ENCODE data around the gene TMEM208.

The TMEM208 gene

DNA sequence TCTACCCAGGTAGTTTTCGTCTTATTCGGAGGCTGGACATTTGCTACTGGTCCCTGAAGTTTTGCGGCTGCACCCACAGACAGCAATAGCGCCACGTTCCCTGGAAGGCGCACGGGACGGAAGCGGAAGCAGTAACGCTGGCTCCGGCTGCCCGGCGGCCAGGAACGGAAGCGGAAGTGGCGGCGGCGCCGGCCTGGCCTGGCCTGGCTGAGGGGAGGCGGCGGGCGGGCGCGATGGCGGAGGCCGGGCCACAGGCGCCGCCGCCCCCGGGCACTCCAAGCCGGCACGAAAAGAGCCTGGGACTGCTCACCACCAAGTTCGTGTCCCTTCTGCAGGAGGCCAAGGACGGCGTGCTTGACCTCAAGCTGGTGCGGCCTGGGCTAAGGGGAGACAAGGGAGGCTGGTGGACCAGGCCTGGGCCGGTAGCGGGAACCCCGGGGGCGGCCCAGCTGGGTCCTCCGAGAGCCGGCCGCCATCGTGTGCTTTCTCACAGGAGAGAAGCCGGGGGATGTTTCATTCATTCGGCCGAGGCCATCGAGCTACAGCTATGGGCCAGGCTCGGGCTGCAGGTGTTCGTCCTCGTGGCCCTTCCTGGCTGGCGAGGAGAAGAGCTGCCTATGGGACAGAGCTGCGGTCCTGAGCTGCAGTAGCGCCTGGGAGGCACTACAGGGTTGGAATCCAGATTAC, 34.8 kb upstream of the TMEM208 start, which contains the start of gene E2F4:
Gene E2F4, plus strand, starts transcription at position 161 of the 687 bp plus-strand sequence. Its CDS starts 73 bp downstream, at position 234.
- peak; percentile 92 for DNase-seq

DNA sequence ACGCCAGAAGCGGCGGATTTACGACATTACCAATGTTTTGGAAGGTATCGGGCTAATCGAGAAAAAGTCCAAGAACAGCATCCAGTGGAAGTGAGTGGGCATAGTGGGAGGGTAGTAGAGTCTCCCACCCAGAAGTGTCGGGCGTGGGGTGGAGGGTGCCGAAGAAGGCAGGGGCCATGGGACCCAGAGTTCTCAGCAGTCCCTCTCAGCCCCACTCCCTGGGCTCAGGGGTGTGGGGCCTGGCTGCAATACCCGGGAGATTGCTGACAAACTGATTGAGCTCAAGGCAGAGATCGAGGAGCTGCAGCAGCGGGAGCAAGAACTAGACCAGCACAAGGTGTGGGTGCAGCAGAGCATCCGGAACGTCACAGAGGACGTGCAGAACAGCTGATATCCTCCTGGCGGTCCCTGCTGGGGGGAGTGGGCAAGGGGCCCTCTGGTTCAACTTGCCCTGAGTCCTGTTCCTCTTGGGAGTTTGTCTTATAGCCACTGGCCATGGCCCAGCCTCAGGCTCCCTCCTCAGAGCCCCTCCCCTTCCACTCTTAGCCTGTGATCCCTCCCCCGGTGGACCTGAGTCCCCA, 34.1 kb upstream of the TMEM208 start:
- no peak for DNase-seq

DNA sequence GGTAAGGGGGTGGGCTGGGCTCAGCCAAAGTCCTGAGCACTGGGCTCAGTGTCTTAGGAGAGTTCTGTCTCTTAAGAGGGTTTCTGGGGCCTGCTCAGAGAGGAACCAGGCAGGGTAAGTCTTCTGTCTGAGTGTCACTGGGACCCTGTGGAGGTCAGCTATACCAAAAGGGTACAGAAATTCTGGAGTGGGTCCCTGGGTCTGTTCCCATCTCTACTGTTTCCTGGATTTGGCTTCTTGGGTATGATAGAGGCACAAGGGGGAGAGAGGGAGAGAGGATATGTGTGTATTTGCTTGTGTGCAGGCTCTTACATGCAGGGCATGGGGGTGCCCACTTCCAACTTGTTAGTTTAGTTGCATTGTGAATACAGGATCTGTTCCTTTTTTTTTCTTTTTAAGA, 33.4 kb upstream of the TMEM208 start:
- DNase-seq: no peak

DNA sequence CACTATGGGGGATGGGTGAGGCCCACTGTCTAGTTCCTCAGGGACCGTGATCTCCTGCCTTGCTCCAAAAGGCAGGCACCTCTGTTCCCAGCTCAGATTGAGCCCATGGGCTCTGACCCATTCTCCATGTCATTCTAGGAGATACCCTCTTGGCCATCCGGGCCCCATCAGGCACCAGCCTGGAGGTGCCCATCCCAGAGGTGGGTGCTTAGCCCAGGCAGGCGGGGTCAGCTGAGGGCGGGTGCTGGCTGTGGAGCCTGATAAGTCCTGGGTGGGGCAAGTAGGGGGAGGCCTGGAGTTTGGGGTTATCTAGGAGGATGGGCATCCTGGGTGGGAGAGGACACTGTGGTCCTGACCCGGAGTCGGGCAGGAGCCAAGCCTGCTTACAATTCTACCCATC, 32.7 kb upstream of the TMEM208 start:
- no peak for DNase-seq

DNA sequence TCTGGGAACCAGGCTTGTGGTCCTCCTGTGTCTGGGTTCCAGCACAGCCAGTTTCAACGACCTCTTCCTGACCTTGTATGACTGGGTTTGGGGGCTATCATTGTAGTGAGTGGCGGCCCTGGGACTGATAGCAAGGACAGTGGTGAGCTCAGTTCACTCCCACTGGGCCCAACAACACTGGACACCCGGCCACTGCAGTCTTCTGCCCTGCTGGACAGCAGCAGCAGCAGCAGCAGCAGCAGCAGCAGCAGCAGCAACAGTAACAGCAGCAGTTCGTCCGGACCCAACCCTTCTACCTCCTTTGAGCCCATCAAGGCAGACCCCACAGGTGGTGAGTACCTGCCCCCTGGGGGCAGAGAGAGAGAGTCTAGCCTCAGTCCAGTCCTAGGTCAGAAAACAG, 31.3 kb upstream of the TMEM208 start:
- DNase-seq: no peak

DNA sequence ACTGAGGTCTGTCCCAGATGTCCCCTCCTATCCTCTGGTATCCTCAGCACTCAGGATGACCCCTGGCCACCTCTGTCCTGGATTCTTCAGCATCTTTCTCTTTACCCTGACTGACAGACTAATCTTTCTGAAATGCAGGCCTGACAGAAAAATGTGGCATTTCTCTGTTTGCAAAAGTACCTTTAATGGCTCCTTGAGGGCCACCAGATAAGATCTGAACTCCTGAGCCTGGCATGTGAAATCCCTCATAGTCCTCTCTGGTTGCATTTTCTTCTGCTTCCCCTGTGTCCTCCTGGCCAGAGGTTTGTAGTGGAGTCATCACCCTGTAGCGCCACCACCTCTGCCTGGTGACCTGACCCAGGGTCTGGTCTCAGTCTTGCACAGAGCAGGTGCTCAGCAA, 30.0 kb upstream of the TMEM208 start:
- DNase-seq: no peak

DNA sequence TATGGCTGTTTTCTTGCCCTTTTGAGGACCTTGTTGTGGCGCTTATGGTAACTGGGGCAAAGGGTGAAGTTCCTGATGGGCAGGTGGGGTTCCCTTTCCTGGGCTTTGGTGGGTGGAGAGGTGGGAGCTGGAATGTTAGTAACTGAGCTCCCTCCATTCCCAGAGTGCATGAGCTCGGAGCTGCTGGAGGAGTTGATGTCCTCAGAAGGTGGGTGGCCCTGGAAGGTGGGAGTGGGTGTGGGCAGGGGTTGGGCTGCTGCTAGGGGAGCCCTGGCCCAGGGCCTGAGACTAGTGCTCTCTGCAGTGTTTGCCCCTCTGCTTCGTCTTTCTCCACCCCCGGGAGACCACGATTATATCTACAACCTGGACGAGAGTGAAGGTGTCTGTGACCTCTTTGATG, 29.2 kb upstream of the TMEM208 start:
- no peak for DNase-seq

DNA sequence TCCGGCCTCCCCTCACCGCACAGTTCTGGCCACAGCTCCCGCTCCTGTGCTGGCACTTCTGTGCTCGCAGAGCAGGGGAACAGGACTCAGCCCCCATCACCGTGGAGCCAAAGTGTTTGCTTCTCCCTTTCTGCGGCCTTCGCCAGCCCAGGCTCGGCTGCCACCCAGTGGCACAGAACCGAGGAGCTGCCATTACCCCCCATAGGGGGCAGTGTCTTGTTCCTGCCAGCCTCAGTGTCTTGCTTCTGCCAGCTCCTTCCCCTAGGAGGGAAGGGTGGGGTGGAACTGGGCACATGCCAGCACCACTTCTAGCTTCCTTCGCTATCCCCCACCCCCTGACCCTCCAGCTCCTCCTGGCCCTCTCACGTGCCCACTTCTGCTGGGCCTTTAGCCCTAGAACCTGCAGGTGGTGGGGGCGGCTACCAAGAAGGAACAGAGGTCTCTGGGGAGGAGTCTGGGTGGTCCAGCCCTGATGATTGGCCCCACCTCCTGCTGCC, 28.6 kb upstream of the TMEM208 start:
- no peak for DNase-seq

DNA sequence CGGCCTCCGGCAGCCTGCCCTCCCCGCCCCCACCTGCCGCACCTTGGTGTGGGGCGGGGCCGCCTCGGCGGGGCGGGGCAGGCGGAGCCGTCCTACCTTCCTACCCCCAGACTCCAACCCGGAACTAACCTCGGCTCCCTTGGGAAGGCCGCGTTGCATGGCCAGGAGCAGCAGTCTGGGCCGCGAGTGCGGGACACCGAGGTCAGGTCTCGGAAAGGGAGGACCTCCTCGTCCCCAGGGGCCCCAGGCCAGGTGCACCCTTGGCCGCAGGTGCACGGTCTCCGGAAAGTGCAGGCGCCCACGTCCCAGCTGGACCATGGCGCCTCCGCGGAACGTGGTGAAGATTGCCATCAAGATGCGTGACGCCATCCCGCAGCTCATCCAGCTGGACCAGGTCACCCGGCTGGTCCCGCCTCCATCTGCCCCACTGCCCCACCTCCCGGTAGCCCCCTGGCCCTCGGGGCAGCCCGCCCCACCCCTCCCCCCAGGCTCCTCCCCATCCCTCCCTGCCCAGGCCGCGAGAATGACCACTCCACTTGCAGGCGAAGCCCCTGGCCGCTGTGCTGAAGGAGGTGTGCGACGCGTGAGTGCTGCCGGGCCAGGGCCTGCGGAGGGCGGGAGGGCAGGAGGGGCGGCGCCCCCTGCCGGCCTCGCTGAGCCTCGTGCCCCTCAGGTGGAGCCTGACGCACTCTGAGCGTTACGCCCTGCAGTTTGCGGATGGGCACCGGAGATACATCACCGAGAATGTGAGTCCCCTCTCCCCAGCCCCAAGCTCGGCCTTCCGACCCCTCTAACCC, 27.7 kb upstream of the TMEM208 start, which contains the start of gene ELMO3:
Gene ELMO3, plus strand, starts transcription at position 121 of the 797 bp plus-strand sequence. Its CDS starts 196 bp downstream, at position 317.
- no peak for DNase-seq

DNA sequence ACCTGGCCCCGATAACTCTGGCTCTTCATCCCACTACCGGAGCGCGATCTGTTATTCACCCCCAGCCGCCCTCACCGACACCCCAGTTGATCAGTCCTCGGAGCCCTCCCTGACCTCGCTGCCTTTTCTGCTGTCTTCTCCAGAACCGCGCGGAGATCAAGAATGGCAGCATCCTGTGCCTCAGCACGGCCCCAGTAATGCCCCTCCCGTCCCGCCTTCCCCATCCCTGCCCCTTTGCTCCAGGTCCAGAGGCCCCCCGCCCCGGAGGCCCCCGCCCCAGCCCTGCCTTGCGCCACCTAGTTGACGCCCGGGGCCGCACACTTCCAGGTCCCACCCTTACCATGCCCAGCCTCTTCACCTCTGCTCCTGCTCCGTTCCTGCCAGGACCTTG, 27.1 kb upstream of the TMEM208 start:
- DNase-seq: no peak

DNA sequence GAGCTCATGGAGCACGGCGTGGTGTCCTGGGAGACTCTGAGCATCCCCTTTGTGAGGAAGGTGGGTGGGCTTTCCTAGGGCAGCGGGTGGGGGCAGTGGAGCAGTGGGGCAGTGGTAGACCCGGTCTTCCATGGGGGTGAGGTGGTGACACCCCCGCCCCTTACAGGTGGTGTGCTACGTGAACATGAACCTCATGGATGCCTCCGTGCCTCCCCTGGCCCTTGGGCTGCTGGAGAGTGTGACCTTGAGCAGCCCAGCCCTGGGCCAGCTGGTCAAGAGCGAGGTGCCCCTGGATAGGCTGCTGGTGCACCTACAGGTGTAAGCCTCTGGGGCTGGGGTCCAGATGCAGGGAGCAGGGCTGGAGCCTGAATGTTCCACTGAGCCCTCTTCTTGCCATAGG, 26.4 kb upstream of the TMEM208 start:
- no peak for DNase-seq

DNA sequence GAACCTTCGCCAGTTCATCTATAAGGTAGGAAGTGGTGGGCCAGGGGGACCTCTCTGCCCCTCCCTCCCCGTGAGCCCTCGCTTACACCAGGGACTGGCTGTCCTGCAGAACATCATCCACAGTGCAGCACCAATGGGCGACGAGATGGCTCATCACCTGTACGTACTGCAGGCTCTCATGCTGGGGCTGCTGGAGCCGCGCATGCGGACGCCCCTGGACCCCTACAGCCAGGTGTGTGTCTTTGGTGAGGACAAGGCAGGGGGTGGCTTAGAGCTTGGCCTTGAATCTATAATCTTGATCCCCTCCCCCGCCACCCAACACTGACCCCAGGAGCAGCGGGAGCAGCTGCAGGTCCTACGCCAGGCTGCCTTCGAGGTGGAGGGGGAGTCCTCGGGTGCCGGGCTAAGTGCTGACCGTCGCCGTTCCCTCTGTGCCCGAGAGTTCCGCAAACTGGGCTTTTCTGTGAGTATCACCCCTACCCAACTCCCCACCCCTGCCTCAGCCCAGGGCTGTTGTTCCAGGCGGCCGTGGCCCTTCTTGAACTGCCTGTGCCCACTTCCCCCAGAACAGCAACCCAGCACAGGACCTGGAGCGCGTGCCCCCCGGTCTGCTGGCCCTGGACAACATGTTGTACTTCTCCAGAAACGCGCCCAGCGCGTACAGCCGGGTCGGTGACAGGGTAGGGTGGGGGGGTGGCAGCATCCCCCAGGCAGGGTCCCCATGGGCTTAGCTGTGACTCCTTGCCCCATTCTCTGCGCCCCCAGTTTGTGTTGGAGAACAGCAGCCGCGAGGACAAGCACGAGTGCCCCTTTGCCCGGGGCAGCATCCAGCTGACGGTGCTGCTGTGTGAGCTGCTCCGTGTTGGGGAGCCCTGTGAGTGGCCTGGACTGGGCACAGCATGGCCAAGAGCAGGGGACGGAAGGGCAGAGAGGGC, 25.3 kb upstream of the TMEM208 start:
- DNase-seq: no peak

DNA sequence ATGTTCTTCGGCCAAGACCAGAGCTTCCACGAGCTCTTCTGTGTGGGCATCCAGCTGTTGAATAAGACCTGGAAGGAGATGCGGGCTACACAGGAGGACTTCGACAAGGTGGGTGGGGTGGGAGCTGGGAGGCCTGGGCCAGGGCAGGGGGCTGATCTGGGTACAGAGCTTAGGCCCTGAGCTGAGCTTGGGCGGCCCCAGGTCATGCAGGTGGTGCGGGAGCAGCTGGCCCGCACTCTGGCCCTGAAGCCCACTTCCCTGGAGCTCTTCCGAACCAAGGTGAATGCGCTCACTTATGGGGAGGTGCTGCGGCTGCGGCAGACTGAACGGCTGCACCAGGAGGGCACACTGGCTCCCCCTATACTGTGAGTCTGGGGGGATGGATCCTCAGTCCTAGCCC, 24.5 kb upstream of the TMEM208 start:
- DNase-seq: no peak

DNA sequence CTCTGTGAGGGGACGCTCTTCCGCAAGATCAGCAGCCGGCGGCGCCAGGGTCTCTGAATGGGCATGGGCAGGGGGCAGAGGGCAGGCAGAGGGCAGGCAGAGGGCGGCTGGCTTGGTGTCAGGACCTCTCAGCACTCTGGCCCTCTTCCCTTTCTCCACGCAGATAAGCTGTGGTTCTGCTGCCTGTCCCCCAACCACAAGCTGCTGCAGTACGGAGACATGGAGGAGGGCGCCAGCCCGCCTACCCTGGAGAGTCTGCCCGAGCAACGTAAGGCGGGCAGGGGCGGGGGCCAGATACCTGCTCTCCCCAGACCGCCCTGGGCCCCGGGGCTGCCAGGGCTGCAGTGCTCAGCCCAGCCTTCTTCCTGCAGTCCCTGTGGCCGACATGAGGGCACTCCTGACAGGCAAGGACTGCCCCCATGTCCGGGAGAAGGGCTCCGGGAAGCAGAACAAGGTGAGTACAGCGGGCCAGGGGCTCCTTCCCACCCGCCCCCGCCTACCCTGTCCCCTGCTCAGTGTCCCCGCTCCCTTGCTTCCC, 23.9 kb upstream of the TMEM208 start:
- no peak for DNase-seq

DNA sequence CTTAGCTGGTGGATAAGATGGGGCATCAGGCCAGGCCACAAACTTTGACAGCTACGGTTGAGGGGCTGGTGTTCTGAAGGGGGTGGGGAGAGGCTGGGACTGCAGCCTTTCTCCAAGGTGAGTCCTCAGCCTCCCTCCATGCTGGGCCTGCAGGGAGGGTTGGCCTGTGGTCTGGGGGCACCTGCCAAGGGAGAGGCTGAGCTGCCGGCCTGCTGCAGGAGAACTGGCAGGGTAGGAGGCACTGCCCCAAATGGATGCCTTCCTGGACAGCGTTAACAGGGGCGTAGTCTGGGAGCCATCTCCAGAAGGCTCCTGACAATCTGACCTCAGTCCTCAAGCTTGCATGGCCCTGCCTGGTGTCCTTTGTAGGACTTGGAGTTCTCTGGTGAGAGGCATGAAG, 22.9 kb upstream of the TMEM208 start:
- DNase-seq: no peak

DNA sequence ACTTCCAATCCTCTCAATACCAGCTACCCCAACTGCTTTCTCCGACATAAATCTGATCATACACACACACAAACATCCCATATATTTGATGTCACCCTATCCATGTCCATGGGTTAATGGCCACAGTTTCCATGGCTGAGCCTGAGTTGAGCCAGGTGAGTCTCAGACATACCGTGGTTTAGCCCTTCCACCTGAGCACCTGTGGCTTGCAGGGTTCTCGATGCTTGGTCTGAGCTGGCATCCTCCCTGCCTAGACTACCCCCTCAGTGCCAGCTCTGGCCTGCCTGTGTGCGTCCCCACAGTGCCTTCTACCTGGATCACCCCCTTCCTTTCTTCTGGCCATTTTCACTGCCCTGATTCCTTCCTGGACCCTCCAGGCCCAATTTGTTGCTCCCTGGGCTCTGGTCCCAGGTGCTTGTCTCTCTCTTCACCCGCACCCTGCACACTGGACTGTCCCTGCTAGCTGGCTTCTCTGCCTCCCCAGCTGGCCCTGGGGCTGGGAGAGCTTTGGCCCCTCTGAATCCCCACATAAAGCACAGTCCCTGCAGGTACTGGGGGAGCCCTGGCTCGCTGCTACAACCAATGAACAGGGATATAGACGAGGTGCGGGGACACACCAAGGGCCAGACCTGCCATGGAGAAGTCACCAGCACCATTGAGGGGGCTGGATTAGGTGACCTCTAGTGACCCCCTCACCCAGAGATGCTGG, 20.6 kb upstream of the TMEM208 start:
- no peak for DNase-seq

DNA sequence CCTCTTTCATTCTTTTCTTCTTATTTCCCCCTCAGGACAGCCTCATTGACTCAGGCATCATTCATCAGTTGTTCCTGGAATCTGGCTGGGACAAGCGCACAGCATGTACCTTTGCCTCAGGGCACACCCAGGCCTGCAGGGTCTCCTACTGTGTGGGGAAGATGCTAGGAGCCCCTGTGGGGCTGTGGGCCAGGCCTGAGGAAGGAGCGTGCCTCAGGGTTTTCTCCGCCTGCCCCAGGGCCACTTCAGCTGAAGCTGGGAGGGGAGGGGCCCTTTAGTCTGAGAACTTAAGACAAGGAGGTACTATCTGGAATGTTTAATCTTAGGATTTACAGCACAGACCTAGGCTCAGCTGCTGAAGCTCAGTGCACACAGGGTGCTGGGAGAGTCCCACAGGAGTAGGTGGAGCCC, 20.1 kb upstream of the TMEM208 start:
- no peak for DNase-seq

DNA sequence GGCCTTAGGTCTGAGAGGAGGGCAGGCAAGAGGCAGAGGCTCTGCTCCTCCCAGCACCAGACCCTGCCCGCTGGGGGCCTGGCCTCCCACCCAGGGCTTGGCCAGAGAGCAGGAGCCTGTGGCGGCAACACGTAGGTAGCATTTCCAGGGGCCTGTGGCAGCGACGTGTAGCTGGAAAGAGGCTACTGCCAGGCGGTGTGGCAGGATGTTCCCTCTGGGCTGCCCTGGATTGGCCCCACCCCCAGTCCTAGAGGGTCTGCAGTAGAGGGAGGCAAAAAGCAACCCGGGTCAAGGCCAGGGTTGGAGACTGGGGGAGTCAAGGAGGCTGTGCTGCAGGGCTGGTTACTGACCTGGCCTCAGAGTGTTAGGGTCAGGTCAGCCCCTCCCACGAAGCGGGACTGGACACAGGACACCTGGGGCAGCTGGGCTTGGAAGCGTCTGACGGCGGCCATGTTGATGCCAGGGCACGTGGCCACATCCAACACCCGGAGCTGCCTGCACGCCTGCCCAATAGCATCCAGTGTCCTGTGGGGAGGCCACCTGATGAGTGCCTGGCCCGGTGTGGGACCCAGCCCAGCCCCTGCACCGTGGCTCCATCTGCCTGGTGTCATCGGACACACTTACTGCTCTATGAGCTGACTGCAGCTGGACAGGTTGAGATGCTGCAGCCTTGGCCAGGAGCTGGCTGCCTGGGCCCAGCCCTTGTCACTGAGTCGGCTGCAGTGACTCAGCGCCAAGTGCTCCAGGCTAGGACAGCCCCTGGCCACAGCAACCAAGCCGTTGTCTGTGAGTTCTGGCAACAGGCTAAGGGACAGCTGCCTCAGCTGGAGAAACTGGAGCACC, 19.5 kb upstream of the TMEM208 start:
- no peak for DNase-seq

DNA sequence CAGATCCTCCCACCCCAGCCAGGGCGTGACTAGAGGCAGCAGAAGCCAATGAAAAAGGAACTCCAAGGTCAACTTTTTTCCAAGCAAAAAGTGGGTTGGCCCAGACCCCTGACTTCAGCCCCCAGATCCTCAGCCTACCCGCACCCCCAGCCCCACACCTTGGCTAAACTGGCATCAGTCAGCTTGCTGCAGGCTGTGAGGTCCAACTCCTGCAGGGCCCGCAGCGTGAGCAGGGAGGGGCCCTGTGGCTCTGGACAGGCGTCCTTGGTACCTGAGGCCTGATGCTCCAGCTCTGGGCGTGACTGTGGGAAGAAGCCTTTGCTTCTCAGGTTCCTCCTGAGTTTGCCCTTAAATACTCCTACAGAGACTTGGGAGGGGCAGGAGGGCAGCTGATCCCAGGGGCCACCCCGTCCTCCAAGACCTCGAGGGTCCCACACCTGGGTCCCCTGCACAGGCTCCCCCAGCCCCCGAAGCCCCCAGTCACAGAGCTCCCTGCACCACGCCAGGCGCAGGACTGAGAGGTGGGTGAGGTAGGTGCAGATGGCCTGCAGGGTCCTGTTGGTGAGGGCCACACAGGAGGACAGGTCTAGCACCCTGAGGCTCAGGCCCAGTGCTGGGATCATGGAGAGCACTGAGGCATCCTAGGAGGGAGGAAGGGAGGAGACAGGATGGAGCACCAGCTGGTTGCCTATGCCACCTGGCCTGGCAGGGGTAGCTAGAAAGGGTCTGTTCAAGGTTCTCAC, 18.6 kb upstream of the TMEM208 start:
- no peak for DNase-seq

DNA sequence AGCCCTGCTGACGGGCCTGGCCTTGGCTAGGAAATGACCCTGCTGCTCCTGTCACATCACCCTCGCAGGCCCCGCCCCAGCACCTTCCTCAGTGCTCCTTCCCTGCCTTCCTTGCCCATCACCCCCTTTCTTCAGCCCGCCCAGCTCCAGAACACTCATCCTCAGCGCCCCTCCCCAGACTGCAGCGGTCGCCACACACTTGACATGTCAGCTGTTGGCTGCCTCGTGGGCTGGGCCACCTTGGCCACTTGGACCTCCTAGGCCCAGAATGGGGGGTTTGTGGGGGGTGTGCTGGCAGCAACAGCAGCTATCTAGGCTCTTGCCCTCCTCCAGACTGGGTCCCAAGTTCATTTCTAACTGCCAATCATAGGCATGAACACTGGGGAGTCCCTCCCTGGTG, 17.4 kb upstream of the TMEM208 start:
- no peak for DNase-seq
